Heart left ventricle (tissue), 16 donors: ENCODE results near the gene NR3C2. TPM values are rescaled to one million over a fixed set of nuclear protein-coding genes. Genes with fewer than 3 reads are reported as not detected.
"Not testable (repeated sequence)": the region's sequence is repeated elsewhere in the genome, so short reads cannot be mapped to it uniquely, and the experiment has no call there.

ENCODE experiments used
- ATAC-seq, 4 donors: fragments of 200-7000 bp; cut with Tn5 transposase; one replicate each; pipeline ENCODE4 v1.9.1; 2020 to 2022; ENCODE audit warnings: moderate library complexity in 4 of 4, mild to moderate bottlenecking in 3 of 4, moderate number of reproducible peaks in 1 of 4
- DNase-seq, 5 donors: peaks; one replicate each; pipeline ENCODE4 v3.0.0-alpha.2; 2020
- H3K27ac ChIP-seq, 12 donors: fragments of 200-600 bp; sonication (generic) in 4 of 12; one replicate each; pipeline versions ENCODE4 v1.5.0 to v1.8.0; 2016 to 2022; ENCODE audit warnings: mild to moderate bottlenecking in 2 of 12
- H3K27me3 ChIP-seq, 9 donors: fragments of 200-600 bp; sonication (generic) in 2 of 9; one replicate each; pipeline versions ENCODE4 v1.5.1 to v1.8.0; 2016 to 2022; ENCODE audit warnings: mild to moderate bottlenecking in 3 of 9
- H3K36me3 ChIP-seq, 9 donors: fragments of 200-600 bp; sonication (generic) in 2 of 9; one replicate each; pipeline versions ENCODE4 v1.5.0 to v1.8.0; 2018 to 2022; ENCODE audit warnings: mild to moderate bottlenecking in 2 of 9
- H3K4me1 ChIP-seq, 12 donors: fragments of 200-600 bp; sonication (generic) in 4 of 12; one replicate each; pipeline versions ENCODE4 v1.5.0 to v1.8.0; 2016 to 2022; ENCODE audit warnings: mild to moderate bottlenecking in 3 of 12
- H3K4me3 ChIP-seq, 12 donors: fragments of 200-600 bp; sonication (generic) in 4 of 12; one replicate each; pipeline versions ENCODE4 v1.5.0 to v1.8.0; 2017 to 2022; ENCODE audit warnings: mild to moderate bottlenecking in 9 of 12, moderate library complexity in 4 of 12
- H3K9me3 ChIP-seq, 12 donors: fragments of 200-600 bp; sonication (generic) in 4 of 12; one replicate each; pipeline versions ENCODE4 v1.5.0 to v1.8.0; 2016 to 2022; ENCODE audit warnings: mild to moderate bottlenecking in 1 of 12
- CTCF ChIP-seq, 12 donors: fragments of 200-600 bp; sonication (generic) in 4 of 12; IDR thresholded peaks; one replicate each; pipeline versions ENCODE4 v1.5.0 to v1.8.0; 2018 to 2022; ENCODE audit warnings: antibody characterized with exemption in 12 of 12, mild to moderate bottlenecking in 5 of 12
- POLR2A ChIP-seq, 2 donors: fragments of 450-650 bp; IDR thresholded peaks; one replicate each; pipeline ENCODE4 v1.6.1; 2017; ENCODE audit warnings: antibody characterized with exemption in 2 of 2, mild to moderate bottlenecking in 2 of 2, moderate library complexity in 2 of 2
- WGBS, 4 donors: extraction: QIAGEN DNeasy Blood & Tissue Kit in 2 of 4; methylation state at CpG; one replicate each; pipeline versions ENCODE4 v1.1.5 to v1.1.7; 2013 to 2018; 5-methylcytosine and 5-hydroxymethylcytosine counted together
- intact Hi-C, 10 donors: fragments of 100-400 bp; cut with DNase I; formaldehyde crosslinking; loops; one replicate each; pipeline versions ENCODE4 v1.11.1 to v1.14.2; 2022
- polyA plus RNA-seq, 2 donors: library from polyadenylated mRNA; stranded (reverse); fragments of 200-250 nt; gene quantifications; one replicate each; pipeline ENCODE4 v1.2.3, GENCODE V29; 2013
- total RNA-seq, 9 donors: library from RNA; depleted of rRNA in 2 of 9; stranded (reverse); fragments of >200 nt in 2 of 9; fragmentation: NEBNext Ultra II Directional in 3 of 9; extraction: Animal tissue kit (Norgen Biotek cat#: 25700) in 3 of 9; gene quantifications; one replicate each; pipeline versions ENCODE4 v1.1.0 to v1.2.4, GENCODE V29; 2016 to 2023
- donor health status: ischemic (EF 13 %, LVEDD 7.1; RV severe dilation, severe dysfunction).
- donor health status: healthy with polysubstance abuse.
- donor health status: DM: no; HTN: yes; CAD: no.
- donor health status: DM: no; HTN: no; CAD: no.
- donor health status: ischemic (EF 25% LVEDD 6.9; RV normal size, moderate dysfunction).
- donor health status: ischemic (EF 25% LVEDD 5.7; RV mildly dilated, moderate dysfunction).
- donor health status: healthy.
- donor health status: DM: yes; HTN: yes; CAD: no.
- donor health status: ischemic (EF 35%, LVEDD 5.7; RV mildly dilated, moderate dysfunction).
- donor health status: nonischemic (EF 11% LVEDD 7.7; RV severe dilation, severe dysfunction).
- donor health status: DM: yes; HTN: yes; CAD: no.
- donor health status: PGD.
- donor health status: ischemic (EF 29% LVEDD 5.4; RV normal size, mild dysfunction).
- donor health status: nonischemic (EF 23%, LVEDD 6.1; RV moderate dilation, normal function).

Gene NR3C2
- total and polyA plus RNA-seq, 11 donors: 3.6 to 26.5 (median 18.4) TPM

- H3K27me3 ChIP-seq: no peaks in the 10 kb centered on the region
- 94 to 99% (median 95%) methylated on average over 3 of the region's 3 CpGs for WGBS, 4 donors
- TF ChIP-seq CTCF (IDR thresholded peaks at IDR 0.05) (no peak), POLR2A (IDR thresholded peaks at IDR 0.05) (no peak)
- no peak overlapping the region for H3K27ac ChIP-seq
- H3K4me1 ChIP-seq: peaks cover 3 to 36% (median 24%) of the 10 kb centered on the region in 12 donors
- no peaks in the 10 kb centered on the region for H3K9me3 ChIP-seq
- no peak for DNase-seq
- H3K36me3 ChIP-seq: no peaks in the 10 kb centered on the region
- intact Hi-C loops: no loop called here
- H3K4me3 ChIP-seq: no peak overlapping the region
- ATAC-seq: no peak
Measured at GRCh38 chr4:148200960-148201359, 241.3 kb downstream of the NR3C2 start.

GRCh38 chr4:148196164-148196563 is 246.1 kb downstream of the NR3C2 start:
- TF ChIP-seq POLR2A (IDR thresholded peaks at IDR 0.05) (no peak), CTCF (IDR thresholded peaks at IDR 0.05) (no peak)
- Histone ChIP-seq H3K27me3 (no peaks in the 10 kb centered on the region), H3K36me3 (peaks cover 0 to 21% (median 16%) of the 10 kb centered on the region in 9 donors), H3K27ac (no peak overlapping the region), H3K9me3 (no peaks in the 10 kb centered on the region), H3K4me3 (no peak overlapping the region), H3K4me1 (peaks cover 0 to 10% (median 0%) of the 10 kb centered on the region in 12 donors)
- ATAC-seq (no peak), DNase-seq (no peak)
- 94 to 98% (median 97%) methylated on average over 1 of the region's 1 CpG for WGBS, 4 donors
- intact Hi-C loops: no loop called here

GRCh38 chr4:148192526-148192925 is 249.7 kb downstream of the NR3C2 start:
- 68 to 86% (median 71%) methylated on average over 1 to 3 of the region's 3 CpGs for WGBS, 4 donors
- Histone ChIP-seq H3K4me3 (no peak overlapping the region), H3K36me3 (peaks cover 0 to 26% (median 16%) of the 10 kb centered on the region in 9 donors), H3K27ac (no peak overlapping the region), H3K4me1 (peaks cover 0 to 10% (median 0%) of the 10 kb centered on the region in 12 donors), H3K27me3 (no peaks in the 10 kb centered on the region), H3K9me3 (no peaks in the 10 kb centered on the region)
- TF ChIP-seq POLR2A (IDR thresholded peaks at IDR 0.05): no peak
- TF ChIP-seq CTCF (IDR thresholded peaks at IDR 0.05): no peak
- DNase-seq (peak in 1 of 5 donors; percentile 25), ATAC-seq (no peak)
- intact Hi-C loops: no loop called here

- DNase-seq, H3K27ac ChIP-seq, H3K4me3 ChIP-seq, ATAC-seq, H3K9me3 ChIP-seq, intact Hi-C loops, H3K27me3 ChIP-seq, H3K4me1 ChIP-seq: not testable (repeated sequence)
- H3K36me3 ChIP-seq: peaks cover 0 to 13% (median 0%) of the 10 kb centered on the region in 9 donors
- WGBS, 4 donors: 66 to 75% (median 69%) methylated on average over 5 of the region's 5 CpGs
Measured at GRCh38 chr4:148187454-148188222, 254.6 kb downstream of the NR3C2 start.
